Upper lobe of right lung (tissue), 1 donor: ENCODE results near the gene MRPL48. TPM values are rescaled to one million over a fixed set of nuclear protein-coding genes. Genes with fewer than 3 reads are reported as not detected.
A peak's percentile ranks its signal among the peaks of the same experiment; 100 is the strongest.

Experiments
- ATAC-seq: fragments of 200-7000 bp; cut with Tn5 transposase; one replicate; pipeline ENCODE4 v1.9.1; 2020; ENCODE audit warnings: mild to moderate bottlenecking, moderate library complexity
- DNase-seq: peaks from one replicate; pipeline ENCODE4 v3.0.0-alpha.2; 2020
- H3K27ac ChIP-seq: fragments of 200-600 bp; one replicate; pipeline ENCODE4 v1.8.0; 2022
- H3K27me3 ChIP-seq: fragments of 200-600 bp; one replicate; pipeline ENCODE4 v1.8.0; 2022; ENCODE audit warnings: mild to moderate bottlenecking
- H3K36me3 ChIP-seq: fragments of 200-600 bp; one replicate; pipeline ENCODE4 v1.8.0; 2022
- H3K4me1 ChIP-seq: fragments of 200-600 bp; one replicate; pipeline ENCODE4 v1.8.0; 2022
- H3K4me3 ChIP-seq: fragments of 200-600 bp; one replicate; pipeline ENCODE4 v1.8.0; 2022; ENCODE audit warnings: mild to moderate bottlenecking
- H3K9me3 ChIP-seq: fragments of 200-600 bp; one replicate; pipeline ENCODE4 v1.8.0; 2022
- CTCF ChIP-seq: fragments of 200-600 bp; IDR thresholded peaks from one replicate; pipeline ENCODE4 v1.8.0; 2022; ENCODE audit warnings: antibody characterized with exemption
- intact Hi-C: fragments of 100-400 bp; cut with DNase I; formaldehyde crosslinking; loops from one replicate; pipeline ENCODE4 v1.11.0; 2022
- long read RNA-seq: library from polyadenylated mRNA; unstranded; transcript quantifications from one replicate; pipeline ENCODE4 v2.0.0, GENCODE V29; 2021
- total RNA-seq: library from RNA; stranded (reverse); fragmentation: NEBNext Ultra II Directional; extraction: Animal tissue kit (Norgen Biotek cat#: 25700); gene quantifications from one replicate; pipeline ENCODE4 v1.2.1, GENCODE V29; 2021
- donor health status: DM: no; HTN: yes; CAD: no; lungs with severe emphysema.

The MRPL48 gene
- total RNA-seq = 21.4 TPM
- long read RNA-seq, transcript MRPL48-201 (8 exons, 1,536 nt) = major isoform, 7 of 11 reads
- long read RNA-seq, partial matches to known transcripts = 0 of 11 reads
- long read RNA-seq, other reads (novel, unspliced or antisense) = 2 of 11 reads

GRCh38 chr11:73787643-73788558, at the start of gene MRPL48:
MRPL48 (plus strand) TSS chr11:73787874; CDS start chr11:73787972, 98 bp downstream.
- DNase-seq (peak; percentile 96), ATAC-seq (peak; percentile 100)
- H3K9me3 ChIP-seq = no peaks in the 10 kb centered on the region
- peaks cover 8% of the 10 kb centered on the region for H3K4me1 ChIP-seq
- peak within 1 kb of the TSS; percentile 79 for H3K4me3 ChIP-seq
- no peak for TF ChIP-seq CTCF
- intact Hi-C loops = no loop called here
- H3K36me3 ChIP-seq = peaks cover 3% of the 10 kb centered on the region
- H3K27me3 ChIP-seq = no peaks in the 10 kb centered on the region
- peak within 1 kb of the TSS; percentile 92 for H3K27ac ChIP-seq

GRCh38 chr11:73743045-73743444, 44.6 kb upstream of the MRPL48 start:
- DNase-seq = peak; percentile 71
- no peak overlapping the region for H3K27ac ChIP-seq

GRCh38 chr11:73746701-73747100, 41.0 kb upstream of the MRPL48 start:
- Histone ChIP-seq H3K36me3 (no peaks in the 10 kb centered on the region), H3K4me3 (no peak overlapping the region), H3K27ac (no peak overlapping the region), H3K9me3 (no peaks in the 10 kb centered on the region), H3K4me1 (peaks cover 13% of the 10 kb centered on the region), H3K27me3 (no peaks in the 10 kb centered on the region)
- TF ChIP-seq CTCF = no peak
- intact Hi-C loops = no loop called here
- ATAC-seq (no peak), DNase-seq (no peak)

More at GRCh38 chr11:73743045-73743444, 44.6 kb upstream of the MRPL48 start:
- no peaks in the 10 kb centered on the region for H3K36me3 ChIP-seq
- intact Hi-C loops = no loop called here
- ATAC-seq = no peak
- no peaks in the 10 kb centered on the region for H3K9me3 ChIP-seq
- peaks cover 2% of the 10 kb centered on the region for H3K4me1 ChIP-seq
- H3K27me3 ChIP-seq = no peaks in the 10 kb centered on the region
- TF ChIP-seq CTCF = no peak
- H3K4me3 ChIP-seq = no peak overlapping the region

- Histone ChIP-seq H3K27me3 (no peaks in the 10 kb centered on the region), H3K4me3 (no peak overlapping the region), H3K9me3 (no peaks in the 10 kb centered on the region), H3K4me1 (peaks cover 23% of the 10 kb centered on the region), H3K27ac (no peak overlapping the region), H3K36me3 (no peaks in the 10 kb centered on the region)
- no peak for TF ChIP-seq CTCF
- no peak for ATAC-seq
- intact Hi-C loops = no loop called here
- no peak for DNase-seq
Observed at GRCh38 chr11:73747762-73748161, 39.9 kb upstream of the MRPL48 start.

GRCh38 chr11:73748300-73748699, 39.4 kb upstream of the MRPL48 start:
- ATAC-seq = no peak
- no peak for TF ChIP-seq CTCF
- intact Hi-C loops = no loop called here

More at GRCh38 chr11:73748300-73748699, 39.4 kb upstream of the MRPL48 start:
- Histone ChIP-seq H3K27ac (no peak overlapping the region), H3K36me3 (no peaks in the 10 kb centered on the region), H3K4me1 (peaks cover 21% of the 10 kb centered on the region), H3K27me3 (no peaks in the 10 kb centered on the region), H3K4me3 (no peak overlapping the region), H3K9me3 (no peaks in the 10 kb centered on the region)
- no peak for DNase-seq
